ENCODE measurements around the gene PPM1J. TPM values are rescaled to one million over a fixed set of nuclear protein-coding genes. Genes with fewer than 3 reads are reported as not detected.
A peak's percentile ranks its signal among the peaks of the same experiment; 100 is the strongest.

PPM1J gene
- total RNA-seq, 1 donor from 2014 or later, result 5.2 TPM

GRCh38 chr1:112714313-112715263, 544 bp downstream of the PPM1J start:
- Mint-ChIP-seq H3K9me3 (ENCODE audit: unreplicated experiment) (no peaks in the 10 kb centered on the region), H3K27me3 (ENCODE audit: low read depth, unreplicated experiment) (peaks cover 13% of the 10 kb centered on the region), H3K4me3 (ENCODE audit: unreplicated experiment) (peak overlapping the region; percentile 81), H3K36me3 (ENCODE audit: low read depth, unreplicated experiment) (peaks cover 7% of the 10 kb centered on the region), H3K4me1 (ENCODE audit: low read depth, unreplicated experiment) (peaks cover 11% of the 10 kb centered on the region), H3K27ac (ENCODE audit: unreplicated experiment) (no peak overlapping the region)
- Histone ChIP-seq H3K27me3 (ENCODE audit: insufficient read depth, low read length) (peaks cover 2% of the 10 kb centered on the region), H3K79me2 (ENCODE audit: insufficient read depth, low read length) (no peaks in the 10 kb centered on the region), H3K4me3 (ENCODE audit: insufficient read depth, low read depth, low read length) (peak overlapping the region; percentile 59), H3K4me1 (ENCODE audit: insufficient read depth, low read length) (peaks cover 26% of the 10 kb centered on the region), H2AFZ (ENCODE audit: low read depth, low read length) (peak overlapping the region; percentile 85), H4K20me1 (ENCODE audit: insufficient read depth, low read length) (no peaks in the 10 kb centered on the region), H3K4me2 (ENCODE audit: low read length) (peak overlapping the region; percentile 90), H3K36me3 (ENCODE audit: insufficient read depth, low read length) (no peaks in the 10 kb centered on the region), H3K9me3 (ENCODE audit: insufficient read depth, low read depth, low read length) (no peaks in the 10 kb centered on the region), H3K27ac (ENCODE audit: low read depth, low read length) (no peak overlapping the region), H3K9ac (ENCODE audit: low read length) (peak overlapping the region; percentile 54)
- DNase-seq (ENCODE audit: low read depth) (no peak), FAIRE-seq (no peak)
- TF ChIP-seq CTCF (IDR thresholded peaks at IDR 0.05; ENCODE audit: insufficient read depth, low read depth, low read length), result no peak
- no peak for TF ChIP-seq EZH2 (IDR thresholded peaks at IDR 0.05; ENCODE audit: insufficient read depth, low read length)

- no peak for FAIRE-seq
- peaks cover 23% of the 10 kb centered on the region for H3K4me1 ChIP-seq (ENCODE audit: insufficient read depth, low read length)
- no peak for DNase-seq (ENCODE audit: low read depth)
- H3K9me3 ChIP-seq (ENCODE audit: insufficient read depth, low read depth, low read length), result no peaks in the 10 kb centered on the region
- no peaks in the 10 kb centered on the region for H3K79me2 ChIP-seq (ENCODE audit: insufficient read depth, low read length)
- H3K27me3 Mint-ChIP-seq (ENCODE audit: low read depth, unreplicated experiment), result peaks cover 7% of the 10 kb centered on the region
- H3K4me3 Mint-ChIP-seq (ENCODE audit: unreplicated experiment), result peak overlapping the region; percentile 81
- no peaks in the 10 kb centered on the region for H3K36me3 ChIP-seq (ENCODE audit: insufficient read depth, low read length)
- peaks cover 11% of the 10 kb centered on the region for H3K4me1 Mint-ChIP-seq (ENCODE audit: low read depth, unreplicated experiment)
- peaks cover 2% of the 10 kb centered on the region for H3K9me3 Mint-ChIP-seq (ENCODE audit: unreplicated experiment)
- peaks cover 2% of the 10 kb centered on the region for H3K27me3 ChIP-seq (ENCODE audit: insufficient read depth, low read length)
- TF ChIP-seq CTCF (IDR thresholded peaks at IDR 0.05; ENCODE audit: insufficient read depth, low read depth, low read length), result no peak
- no peak for TF ChIP-seq EZH2 (IDR thresholded peaks at IDR 0.05; ENCODE audit: insufficient read depth, low read length)
- H4K20me1 ChIP-seq (ENCODE audit: insufficient read depth, low read length), result no peaks in the 10 kb centered on the region
- H3K27ac ChIP-seq (ENCODE audit: low read depth, low read length), result no peak overlapping the region
- peak overlapping the region; percentile 59 for H3K4me3 ChIP-seq (ENCODE audit: insufficient read depth, low read depth, low read length)
- H3K36me3 Mint-ChIP-seq (ENCODE audit: low read depth, unreplicated experiment), result peaks cover 7% of the 10 kb centered on the region
- H3K9ac ChIP-seq (ENCODE audit: low read length), result peak overlapping the region; percentile 54
- no peak overlapping the region for H3K27ac Mint-ChIP-seq (ENCODE audit: unreplicated experiment)
- peak overlapping the region; percentile 90 for H3K4me2 ChIP-seq (ENCODE audit: low read length)
- peak overlapping the region; percentile 85 for H2AFZ ChIP-seq (ENCODE audit: low read depth, low read length)
These were observed 1.4 kb downstream of the PPM1J start for GRCh38 chr1:112713466-112714312.
